WTC11 (cell line): Measurements from ENCODE around the gene ZC3H13. TPM values are rescaled to one million over a fixed set of nuclear protein-coding genes. Genes with fewer than 3 reads are reported as not detected.

ENCODE experiments used
- ATAC-seq: fragments of 200-7000 bp; cut with Tn5 transposase; 2 replicates; pipeline ENCODE4 v1.10.0; 2021; ENCODE audit warnings: mild to moderate bottlenecking, moderate library complexity
- CTCF ChIA-PET: fragments of 300-600 bp; sonication (Branson Sonifier 250); formaldehyde crosslinking; loops from one replicate; lab custom pipeline; 2021; ENCODE audit warnings: antibody characterized with exemption; lab: Charles Lee
- POLR2A ChIA-PET: fragments of 350-600 bp; sonication (Branson Sonifier 250); formaldehyde crosslinking; loops from one replicate; lab custom pipeline; 2021; ENCODE audit warnings: antibody characterized with exemption; lab: Charles Lee
- DNase-seq: peaks from one replicate; pipeline ENCODE4 v3.0.0; 2021; ENCODE audit warnings: low spot score
- H3K27ac Mint-ChIP-seq: 2 replicates; pipeline ENCODE4 v1.8.0; 2021; ENCODE audit warnings: mixed read lengths
- H3K27me3 Mint-ChIP-seq: 2 replicates; pipeline ENCODE4 v1.8.0; 2021; ENCODE audit warnings: low read depth, mild to moderate bottlenecking, moderate library complexity, mixed read lengths
- H3K36me3 Mint-ChIP-seq: 2 replicates; pipeline ENCODE4 v1.8.0; 2021; ENCODE audit warnings: mixed read lengths
- H3K4me1 Mint-ChIP-seq: 2 replicates; pipeline ENCODE4 v1.8.0; 2022; ENCODE audit warnings: mixed read lengths
- H3K4me3 Mint-ChIP-seq: 2 replicates; pipeline ENCODE4 v1.8.0; 2021; ENCODE audit warnings: mild to moderate bottlenecking, moderate library complexity, mixed read lengths
- H3K9me3 Mint-ChIP-seq: 2 replicates; pipeline ENCODE4 v1.8.0; 2021; ENCODE audit warnings: mixed read lengths
- ELF4 ChIP-seq: sonication (generic); formaldehyde crosslinking; IDR thresholded peaks from 2 replicates; pipeline ENCODE4 v1.8.1; 2022; ENCODE audit warnings: low read depth, mild to moderate bottlenecking, moderate library complexity, missing genetic modification reagents
- ETV6 ChIP-seq: sonication (generic); formaldehyde crosslinking; IDR thresholded peaks from 2 replicates; pipeline ENCODE4 v1.8.1; 2022; ENCODE audit warnings: mild to moderate bottlenecking, missing genetic modification reagents
- FOXP1 ChIP-seq: sonication (generic); formaldehyde crosslinking; IDR thresholded peaks from 2 replicates; pipeline ENCODE4 v1.8.0; 2022; ENCODE audit warnings: missing genetic modification reagents, mild to moderate bottlenecking, moderate library complexity, borderline replicate concordance
- HMGA2 ChIP-seq: fragments of 250-450 bp; sonication (Bioruptor Pico); IDR thresholded peaks from 2 replicates; pipeline ENCODE4 v1.4.0; 2021; ENCODE audit warnings: mild to moderate bottlenecking, moderate library complexity
- KAT7 ChIP-seq: sonication (generic); formaldehyde crosslinking; IDR thresholded peaks from 2 replicates; pipeline ENCODE4 v1.8.1; 2023; ENCODE audit warnings: missing genetic modification reagents, mild to moderate bottlenecking, borderline replicate concordance
- MLX ChIP-seq: sonication (generic); formaldehyde crosslinking; IDR thresholded peaks from 2 replicates; pipeline ENCODE4 v1.8.1; 2023; ENCODE audit warnings: mild to moderate bottlenecking, missing genetic modification reagents, moderate library complexity
- MYBL2 ChIP-seq: sonication (generic); formaldehyde crosslinking; IDR thresholded peaks from 2 replicates; pipeline ENCODE4 v1.8.1; 2023; ENCODE audit warnings: mild to moderate bottlenecking, moderate library complexity, missing genetic modification reagents
- NFATC4 ChIP-seq: fragments of 250-450 bp; sonication (Bioruptor Pico); IDR thresholded peaks from 2 replicates; pipeline ENCODE4 v1.9.0; 2021; ENCODE audit warnings: mild to moderate bottlenecking
- OVOL2 ChIP-seq: fragments of 250-450 bp; sonication (Bioruptor Pico); IDR thresholded peaks from 2 replicates; pipeline ENCODE4 v1.9.0; 2021; ENCODE audit warnings: mild to moderate bottlenecking, borderline replicate concordance
- PRDM15 ChIP-seq: sonication (generic); formaldehyde crosslinking; IDR thresholded peaks from 2 replicates; pipeline ENCODE4 v1.8.0; 2022; ENCODE audit warnings: missing genetic modification reagents
- RELA ChIP-seq: sonication (generic); formaldehyde crosslinking; IDR thresholded peaks from 2 replicates; pipeline ENCODE4 v1.8.1; 2022; ENCODE audit warnings: missing genetic modification reagents, mild to moderate bottlenecking, borderline replicate concordance
- SOX15 ChIP-seq: fragments of 250-450 bp; sonication (Bioruptor Pico); IDR thresholded peaks from 2 replicates; pipeline ENCODE4 v1.9.0; 2021; ENCODE audit warnings: mild to moderate bottlenecking
- STAT6 ChIP-seq: sonication (generic); formaldehyde crosslinking; conservative IDR thresholded peaks from 2 replicates; pipeline ENCODE4 v1.8.1; 2023; ENCODE audit warnings: mild to moderate bottlenecking, low read depth, missing genetic modification reagents, moderate library complexity
- TEAD4 ChIP-seq: sonication (generic); formaldehyde crosslinking; IDR thresholded peaks from 2 replicates; pipeline ENCODE4 v1.8.0; 2022; ENCODE audit warnings: mild to moderate bottlenecking, missing genetic modification reagents
- ZMAT4 ChIP-seq: fragments of 250-450 bp; sonication (Bioruptor Pico); IDR thresholded peaks from 2 replicates; pipeline ENCODE4 v1.9.0; 2021; ENCODE audit warnings: mild to moderate bottlenecking
- ZNF263 ChIP-seq: sonication (generic); formaldehyde crosslinking; IDR thresholded peaks from 2 replicates; pipeline ENCODE4 v1.8.1; 2022; ENCODE audit warnings: low read depth, mild to moderate bottlenecking, moderate library complexity, missing genetic modification reagents
- ZNF416 ChIP-seq: fragments of 250-450 bp; sonication (Bioruptor Pico); IDR thresholded peaks from 2 replicates; pipeline ENCODE4 v1.9.0; 2021; ENCODE audit warnings: mild to moderate bottlenecking, inconsistent platforms
- ZNF512 ChIP-seq: sonication (generic); formaldehyde crosslinking; IDR thresholded peaks from 2 replicates; pipeline ENCODE4 v1.8.1; 2022; ENCODE audit warnings: missing genetic modification reagents, borderline replicate concordance
- total RNA-seq: library from RNA; stranded (reverse); gene quantifications from 3 replicates; pipeline ENCODE4 v1.2.3, GENCODE V29; 2021

Gene ZC3H13
- total RNA-seq, 1 experiment from 2014 or later = 49.7 TPM

GRCh38 chr13:46043647-46044046, 8.9 kb downstream of the ZC3H13 start:
- peaks cover 18% of the 10 kb centered on the region for H3K36me3 Mint-ChIP-seq
- DNase-seq (no peak), ATAC-seq (no peak)
- no peak overlapping the region for H3K27ac Mint-ChIP-seq
- no peaks in the 10 kb centered on the region for H3K9me3 Mint-ChIP-seq
- ChIA-PET POLR2A (no interaction called here), CTCF (no interaction called here)
- TF ChIP-seq STAT6 (CRISPR knock-in tag) (no peak), FOXP1 (no peak), OVOL2 (CRISPR knock-in tag) (no peak)
- H3K4me1 Mint-ChIP-seq = no peaks in the 10 kb centered on the region
- no peaks in the 10 kb centered on the region for H3K27me3 Mint-ChIP-seq
- H3K4me3 Mint-ChIP-seq = no peak overlapping the region

GRCh38 chr13:46041419-46041839, 11.1 kb downstream of the ZC3H13 start:
- no peaks in the 10 kb centered on the region for H3K9me3 Mint-ChIP-seq
- POLR2A ChIA-PET = no interaction called here
- CTCF ChIA-PET = no interaction called here
- no peak overlapping the region for H3K27ac Mint-ChIP-seq
- TF ChIP-seq FOXP1 (no peak), MYBL2 (no peak), HMGA2 (CRISPR knock-in tag) (no peak), ZNF416 (CRISPR knock-in tag) (no peak), PRDM15 (CRISPR knock-in tag) (no peak), SOX15 (CRISPR knock-in tag) (no peak), RELA (no peak), ELF4 (no peak), TEAD4 (CRISPR knock-in tag) (no peak), KAT7 (CRISPR knock-in tag) (no peak), ZMAT4 (CRISPR knock-in tag) (no peak), ETV6 (CRISPR knock-in tag) (no peak), NFATC4 (CRISPR knock-in tag) (no peak), MLX (CRISPR knock-in tag) (no peak), ZNF512 (no peak), ZNF263 (CRISPR knock-in tag) (no peak)
- DNase-seq (no peak), ATAC-seq (no peak)
- no peaks in the 10 kb centered on the region for H3K4me1 Mint-ChIP-seq
- no peaks in the 10 kb centered on the region for H3K27me3 Mint-ChIP-seq
- no peak overlapping the region for H3K4me3 Mint-ChIP-seq
- H3K36me3 Mint-ChIP-seq = peaks cover 33% of the 10 kb centered on the region
